HCT116 (cell line): ENCODE results near the gene ACTL7A.

ENCODE experiments used
- RAD21 ChIP-seq: IDR thresholded peaks from 2 replicates; pipeline ENCODE4 v1.6.1; 2012; ENCODE audit warnings: low read depth, mild to moderate bottlenecking
- SRF ChIP-seq: IDR thresholded peaks from 2 replicates; pipeline ENCODE4 v1.6.1; 2012; ENCODE audit warnings: low read depth
- TF ChIP-seq, protein P1 (sequence below), 3 experiments: fragments of 200-600 bp in 1 of 3; sonication (generic) in 1 of 3; IDR thresholded peaks in 2 of 3; conservative IDR thresholded peaks in 1 of 3; 2 replicates each; pipeline ENCODE4 v1.5.1; 2012 to 2017; ENCODE audit warnings: low read depth in 2 of 3, low read length in 2 of 3, antibody characterized with exemption in 1 of 3, borderline replicate concordance in 1 of 3, control low read depth in 1 of 3, mild to moderate bottlenecking in 1 of 3, mixed read lengths in 1 of 3, mixed run types in 1 of 3, moderate library complexity in 1 of 3; ENCODE audit not compliant: insufficient read depth in 1 of 3

DNA sequence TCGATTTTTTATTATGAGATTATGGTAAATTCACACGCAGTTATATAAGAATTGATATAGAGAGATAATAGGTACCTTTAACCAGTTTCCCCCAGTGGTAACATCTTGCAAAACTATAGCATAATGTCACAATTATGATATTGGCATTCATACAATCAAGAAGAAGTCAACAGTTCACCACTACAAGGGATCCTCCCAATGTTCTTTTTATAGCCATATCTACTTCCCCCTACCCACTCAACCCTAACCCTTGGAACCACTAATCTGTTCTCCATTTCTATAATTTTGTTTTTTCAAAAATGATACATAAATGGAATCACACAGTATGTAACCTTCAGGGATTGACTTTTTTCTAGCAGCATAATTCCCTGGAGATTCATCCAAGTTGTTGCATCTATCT is 16.1 kb upstream of the ACTL7A start:
- TF ChIP-seq, protein P1, sequence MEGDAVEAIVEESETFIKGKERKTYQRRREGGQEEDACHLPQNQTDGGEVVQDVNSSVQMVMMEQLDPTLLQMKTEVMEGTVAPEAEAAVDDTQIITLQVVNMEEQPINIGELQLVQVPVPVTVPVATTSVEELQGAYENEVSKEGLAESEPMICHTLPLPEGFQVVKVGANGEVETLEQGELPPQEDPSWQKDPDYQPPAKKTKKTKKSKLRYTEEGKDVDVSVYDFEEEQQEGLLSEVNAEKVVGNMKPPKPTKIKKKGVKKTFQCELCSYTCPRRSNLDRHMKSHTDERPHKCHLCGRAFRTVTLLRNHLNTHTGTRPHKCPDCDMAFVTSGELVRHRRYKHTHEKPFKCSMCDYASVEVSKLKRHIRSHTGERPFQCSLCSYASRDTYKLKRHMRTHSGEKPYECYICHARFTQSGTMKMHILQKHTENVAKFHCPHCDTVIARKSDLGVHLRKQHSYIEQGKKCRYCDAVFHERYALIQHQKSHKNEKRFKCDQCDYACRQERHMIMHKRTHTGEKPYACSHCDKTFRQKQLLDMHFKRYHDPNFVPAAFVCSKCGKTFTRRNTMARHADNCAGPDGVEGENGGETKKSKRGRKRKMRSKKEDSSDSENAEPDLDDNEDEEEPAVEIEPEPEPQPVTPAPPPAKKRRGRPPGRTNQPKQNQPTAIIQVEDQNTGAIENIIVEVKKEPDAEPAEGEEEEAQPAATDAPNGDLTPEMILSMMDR (IDR thresholded peaks at IDR 0.05 in 2 of 3, conservative IDR thresholded peaks at IDR 0.05 in 1 of 3; ENCODE audit: borderline replicate concordance in 1 of 3, insufficient read depth in 1 of 3, low read depth in 2 of 3, low read length in 2 of 3) = no peak
- no peak for TF ChIP-seq RAD21
- no peak for TF ChIP-seq SRF
